DMS79 (cell line): ENCODE results near the gene KRCC1.

ENCODE experiments used
- DNase-seq: peaks from one replicate; lab custom pipeline; 2025; lab: John Stamatoyannopoulos, UW

The KRCC1 gene

DNA sequence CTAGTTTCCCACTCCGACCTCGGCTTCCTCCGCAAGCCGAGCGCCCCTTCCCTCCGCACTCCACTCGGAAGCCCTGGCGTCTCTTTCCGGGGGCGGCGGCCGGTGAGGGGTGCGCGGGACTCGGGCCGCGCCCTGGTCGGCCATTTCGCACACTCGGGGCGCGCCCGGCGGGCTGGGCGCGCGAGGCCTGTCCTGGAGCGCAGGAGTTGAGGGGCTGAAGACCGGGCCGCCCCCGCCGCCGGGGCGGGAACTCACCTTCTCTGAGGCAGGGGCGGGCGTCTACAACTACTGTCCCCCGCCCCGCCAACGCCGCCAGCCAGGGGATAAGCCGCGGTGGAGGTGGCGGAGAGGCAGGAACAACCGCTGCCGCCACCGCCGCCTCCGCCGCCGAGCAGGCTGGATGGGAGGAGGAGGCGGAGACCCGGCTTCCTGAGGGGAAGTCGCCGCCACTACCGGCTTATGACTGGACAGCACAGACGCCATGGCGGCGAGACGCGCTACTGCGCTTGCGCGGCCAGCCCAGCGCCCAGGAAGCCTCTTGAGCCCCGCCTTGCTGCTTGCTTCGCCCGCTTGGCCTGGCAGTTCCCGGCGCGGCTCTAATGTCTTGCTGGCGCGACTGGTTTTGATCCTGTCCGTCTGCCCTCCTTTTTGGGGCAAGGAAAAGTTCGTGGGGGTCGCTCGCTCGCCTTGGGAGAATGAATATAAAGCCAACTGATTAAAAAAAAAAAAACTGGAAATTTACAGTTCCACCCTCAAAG lies at the start of gene KRCC1:
KRCC1 (minus strand) TSS at position 413 of the 758 bp plus-strand sequence. CDS start 27,220 bp downstream, outside the sequence.
- DNase-seq, result peak; percentile 76

DNA sequence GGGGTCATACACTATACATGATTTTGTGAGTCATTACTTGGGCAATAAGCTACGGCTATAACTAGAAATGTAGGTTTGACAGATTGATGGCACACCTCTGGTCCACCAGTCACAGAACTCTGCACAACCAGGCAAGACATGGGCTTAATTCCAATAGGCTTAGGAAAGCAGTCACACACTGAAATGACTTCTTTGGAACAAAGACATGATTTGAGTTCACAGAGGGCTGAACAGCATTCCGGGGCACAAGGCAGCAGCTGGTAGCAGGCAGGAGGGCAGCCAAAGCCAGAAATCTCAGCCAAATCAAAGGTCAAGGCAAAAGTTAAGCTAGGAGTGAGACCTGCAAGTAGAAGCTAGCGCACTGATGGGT lies 44.9 kb upstream of the KRCC1 start:
- DNase-seq, result no peak

DNA sequence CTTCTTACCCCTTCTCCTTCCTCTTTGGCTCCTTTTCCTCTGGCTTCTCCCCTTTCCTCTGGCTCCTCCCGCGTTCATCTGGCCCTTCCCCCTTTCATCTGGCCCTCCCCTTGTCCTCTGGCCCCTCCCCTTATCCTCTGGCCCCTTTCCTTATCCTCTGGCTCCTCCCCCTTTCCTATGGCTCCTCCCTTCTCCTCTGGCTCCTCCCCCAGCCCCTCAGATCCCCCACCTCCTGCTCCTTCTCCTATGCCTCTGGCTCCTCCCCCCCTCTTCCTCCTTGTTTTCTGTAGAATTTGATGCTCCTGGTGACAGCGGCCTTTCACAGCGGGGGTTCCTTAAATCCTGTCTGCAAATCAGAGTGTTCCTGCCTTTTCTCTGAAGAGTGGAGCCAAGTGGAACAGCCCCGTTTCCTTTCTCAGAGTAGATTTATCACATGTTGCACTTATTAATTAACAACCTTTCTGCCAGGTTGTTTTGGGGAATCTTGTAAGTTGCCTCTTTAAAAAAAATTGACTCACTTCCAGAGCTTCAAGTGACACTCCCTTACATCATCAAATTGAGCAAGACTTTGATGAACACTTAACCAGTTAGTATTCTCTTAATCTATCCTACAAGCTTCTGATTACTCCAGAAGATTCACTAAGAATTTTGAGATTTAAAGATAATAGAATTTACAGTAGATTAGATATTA lies 44.4 kb upstream of the KRCC1 start:
- no peak for DNase-seq

DNA sequence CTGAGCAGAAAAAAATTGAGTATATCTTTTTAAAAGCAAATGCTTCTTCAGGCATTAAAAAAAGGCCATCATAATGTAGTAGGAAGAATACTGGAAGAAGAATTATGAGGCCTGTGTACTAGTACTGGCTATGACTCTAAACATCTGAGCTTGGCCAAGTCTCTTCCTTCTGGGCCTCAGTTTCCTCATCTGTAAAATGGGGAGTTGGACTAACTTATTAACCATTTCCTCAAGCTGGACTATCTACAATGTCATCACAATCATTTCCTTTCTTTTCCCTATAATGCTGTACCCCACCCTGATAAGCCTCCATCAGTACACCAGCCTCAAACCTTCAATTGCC lies 42.9 kb upstream of the KRCC1 start:
- no peak for DNase-seq

DNA sequence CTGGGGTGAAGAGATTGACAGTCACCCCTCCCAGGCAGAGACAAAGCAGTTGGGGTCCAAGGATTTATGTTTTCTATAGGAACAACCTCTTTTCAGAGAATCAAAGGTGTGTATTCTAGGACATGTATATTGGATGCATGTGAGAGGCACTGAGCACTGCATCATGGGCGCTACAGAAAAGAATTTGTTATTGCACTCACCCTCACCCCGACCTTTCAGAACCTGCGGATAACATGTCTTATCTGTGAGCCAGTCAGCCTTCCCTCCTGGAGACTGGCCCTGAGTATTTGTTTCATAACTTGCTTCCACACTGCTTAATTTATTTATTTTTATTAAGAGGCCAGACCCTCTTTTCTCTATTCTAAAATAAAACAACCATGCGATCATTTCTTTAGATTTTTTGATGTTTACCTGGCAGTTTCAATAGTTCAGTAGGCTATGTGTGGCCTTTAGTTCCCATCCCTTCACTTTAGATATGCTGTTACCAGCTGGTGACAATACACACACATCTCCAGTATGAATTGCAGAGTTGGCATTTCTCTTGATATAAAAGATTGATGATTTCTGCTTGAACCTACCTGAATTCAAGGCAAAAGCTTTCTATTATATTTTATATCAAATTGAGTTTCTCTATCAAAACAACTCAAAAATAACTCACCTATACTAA lies 42.4 kb upstream of the KRCC1 start:
- DNase-seq, result no peak

DNA sequence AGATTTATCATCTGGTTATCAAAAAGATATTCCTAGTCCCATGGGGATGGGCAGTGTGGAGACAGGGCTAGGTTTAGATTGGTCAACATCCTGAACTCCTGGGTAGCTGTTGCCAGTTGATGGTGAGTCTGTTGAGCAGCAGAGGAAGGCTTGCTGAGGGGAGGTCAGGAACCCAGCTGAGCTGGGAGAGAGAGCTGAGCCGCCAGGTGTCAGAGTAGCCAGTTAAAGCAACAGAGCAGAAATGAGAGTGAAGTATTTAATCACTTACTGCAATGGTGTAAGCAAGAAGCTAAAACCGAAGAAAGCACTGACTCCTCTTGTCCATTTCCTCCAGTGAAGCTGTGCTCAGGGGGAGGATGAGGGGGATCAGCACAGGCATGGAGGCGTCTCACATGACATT lies 41.6 kb upstream of the KRCC1 start:
- DNase-seq, result no peak

DNA sequence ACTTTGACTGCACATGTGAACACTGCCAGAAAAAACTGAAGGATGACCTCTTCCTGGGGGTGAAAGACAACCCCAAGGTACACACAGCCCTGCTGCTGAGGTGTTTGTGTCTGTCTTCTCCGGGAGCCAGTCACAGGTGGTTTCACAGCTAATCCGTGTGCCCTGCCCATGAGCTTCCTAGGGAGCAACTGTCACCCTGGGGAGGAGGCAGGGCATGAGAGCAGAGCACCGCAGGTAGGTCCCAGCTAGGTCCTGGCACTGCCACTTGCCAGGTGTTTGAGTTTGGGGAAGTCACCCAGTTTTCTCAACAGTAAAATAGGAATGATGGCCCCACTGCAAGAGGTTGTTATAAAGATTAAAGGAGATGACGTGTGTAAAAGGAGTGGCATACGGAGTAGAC lies 41.1 kb upstream of the KRCC1 start:
- DNase-seq, result no peak

DNA sequence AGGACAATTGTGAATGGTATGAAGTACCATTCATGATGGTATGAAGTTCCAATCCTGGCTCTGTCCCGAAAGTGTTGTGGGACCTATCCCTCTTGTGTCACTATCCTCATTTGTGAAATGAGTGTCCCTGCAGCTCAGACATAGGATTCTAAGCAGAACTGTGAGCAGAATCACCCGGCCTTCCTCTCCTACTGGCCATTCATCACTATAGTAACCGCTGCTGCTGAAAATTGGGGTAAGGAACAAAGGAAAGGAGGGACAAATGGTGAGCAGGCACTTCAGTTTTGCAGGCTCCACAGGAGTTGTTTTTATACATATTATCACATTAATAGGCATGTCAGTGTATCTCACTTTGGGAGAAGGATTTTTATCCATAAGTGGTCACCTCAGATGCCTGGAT lies 39.4 kb upstream of the KRCC1 start:
- no peak for DNase-seq

DNA sequence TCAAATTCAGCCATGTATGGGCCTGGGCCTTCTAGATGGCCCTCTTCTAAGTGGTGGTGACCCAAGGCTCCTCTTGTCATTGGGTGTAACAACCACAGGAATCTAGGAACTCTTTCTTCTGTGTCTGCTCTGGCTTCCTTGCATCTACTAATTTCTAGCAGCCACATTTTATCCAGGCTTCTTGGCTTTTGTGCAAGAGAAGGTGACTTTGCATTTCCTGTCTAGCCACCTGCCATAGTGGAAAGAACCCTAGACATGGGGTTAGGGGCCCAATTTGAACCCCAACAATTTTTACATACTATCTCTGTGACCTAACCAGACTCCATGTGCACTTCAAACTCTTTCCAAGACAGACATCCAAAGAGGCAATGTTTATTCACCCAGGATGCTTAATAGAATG lies 37.2 kb upstream of the KRCC1 start:
- no peak for DNase-seq

DNA sequence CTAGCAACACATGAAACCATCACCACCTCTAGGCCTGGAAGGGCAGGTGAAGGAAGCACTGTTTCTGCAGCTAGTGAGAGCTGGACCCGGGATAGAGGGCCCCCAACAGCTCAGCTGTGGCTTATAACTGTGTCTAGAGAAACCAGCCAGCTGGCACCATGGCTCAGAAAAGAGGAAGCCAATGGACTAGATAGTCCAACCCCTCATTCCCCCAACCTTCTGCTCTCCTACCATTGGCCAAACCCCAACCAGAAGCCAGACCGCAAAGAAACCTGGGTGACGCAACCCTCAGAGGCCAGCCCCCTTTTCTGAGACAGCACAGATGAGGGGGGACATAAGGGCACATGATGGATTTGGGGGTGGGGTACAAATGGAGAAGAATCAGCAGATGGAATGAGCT lies 36.4 kb upstream of the KRCC1 start:
- no peak for DNase-seq

DNA sequence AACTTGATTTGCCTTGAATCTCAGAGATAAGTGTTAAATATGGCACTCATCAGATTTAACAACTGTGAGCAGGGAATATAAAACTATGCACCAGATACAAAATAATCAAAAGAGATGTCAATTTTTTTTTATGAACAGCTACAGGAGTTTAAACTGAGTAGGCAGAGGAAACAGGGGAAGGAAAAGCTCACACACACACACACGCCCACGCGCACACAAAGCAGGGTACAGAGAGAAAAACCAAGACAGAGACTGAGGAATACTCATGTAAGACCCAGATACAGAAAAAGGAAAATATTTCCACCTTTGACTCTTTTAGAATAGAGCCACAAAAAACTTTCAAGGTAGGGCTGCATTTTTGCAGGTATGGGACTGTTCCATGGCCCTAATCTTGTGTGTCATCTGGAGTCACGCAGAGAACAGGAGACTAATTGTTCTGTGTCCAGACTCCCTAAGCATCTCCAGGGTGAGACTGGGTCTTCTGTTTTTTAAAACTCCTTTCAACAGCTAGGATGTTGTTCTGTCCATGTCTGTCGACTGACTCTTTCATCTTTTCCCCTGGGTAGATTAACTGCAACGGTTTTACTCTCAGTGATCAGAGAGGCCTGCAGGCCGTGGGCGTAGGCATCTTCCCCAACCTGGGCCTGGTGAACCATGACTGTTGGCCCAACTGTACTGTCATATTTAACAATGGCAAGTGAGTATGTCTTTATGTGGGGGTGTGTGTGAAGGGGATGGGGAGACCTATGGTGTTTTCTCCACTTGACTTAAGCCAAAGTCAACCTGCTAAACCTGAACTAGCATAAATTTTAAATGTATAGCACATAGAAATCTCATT lies 35.1 kb upstream of the KRCC1 start:
- no peak for DNase-seq

DNA sequence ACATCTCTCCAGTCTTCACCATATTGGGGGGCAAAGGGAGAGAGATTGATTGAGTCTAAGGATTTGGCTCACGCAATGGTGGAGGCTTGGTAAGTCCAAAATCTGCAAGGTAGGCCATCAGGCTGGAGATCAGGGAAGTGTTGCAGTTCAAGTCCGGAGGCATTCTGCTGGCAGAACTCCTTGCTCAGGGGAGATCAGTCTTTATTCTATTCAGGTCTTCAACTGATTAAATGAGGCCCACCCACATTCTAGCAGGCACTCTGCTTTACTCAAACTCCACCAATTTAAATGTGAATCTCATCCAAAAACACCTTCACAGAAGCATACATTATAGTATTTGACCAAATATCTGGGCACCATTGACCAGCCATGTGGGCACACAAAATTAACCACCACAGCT lies 33.4 kb upstream of the KRCC1 start:
- DNase-seq, result no peak

DNA sequence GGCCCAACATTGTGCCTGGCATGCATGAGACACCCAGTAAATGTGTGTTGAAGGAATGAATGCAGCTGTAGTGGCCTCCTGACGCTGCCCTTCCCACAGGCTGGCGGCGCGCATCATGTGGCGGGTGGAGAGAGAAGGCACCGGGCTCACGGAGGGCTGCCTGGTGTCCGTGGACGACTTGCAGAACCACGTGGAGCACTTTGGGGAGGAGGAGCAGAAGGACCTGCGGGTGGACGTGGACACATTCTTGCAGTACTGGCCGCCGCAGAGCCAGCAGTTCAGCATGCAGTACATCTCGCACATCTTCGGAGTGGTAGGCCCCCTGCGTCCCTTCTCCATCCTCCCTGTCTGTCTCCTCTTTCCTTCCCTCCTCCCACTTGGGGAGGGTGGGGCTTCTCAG lies 32.2 kb upstream of the KRCC1 start:
- DNase-seq, result no peak

DNA sequence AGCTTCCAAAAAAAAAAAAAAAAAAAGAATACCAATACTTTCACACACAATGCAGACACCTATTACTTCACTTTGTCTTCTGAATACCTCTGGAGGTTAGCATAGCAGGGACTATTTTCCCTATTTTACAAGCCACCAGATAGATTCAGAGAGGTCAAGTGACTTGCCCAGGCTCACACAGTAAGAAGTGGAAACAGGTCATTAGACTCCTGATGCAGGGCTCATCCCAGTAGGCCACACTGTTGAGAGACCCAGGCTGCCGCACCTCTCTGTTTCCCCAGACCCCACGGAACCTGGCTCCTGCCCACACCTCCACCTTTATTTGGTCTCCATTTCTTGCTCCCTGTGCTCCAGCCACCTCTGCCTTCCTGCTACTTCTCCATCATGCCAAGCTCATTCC lies 31.5 kb upstream of the KRCC1 start:
- DNase-seq, result no peak

DNA sequence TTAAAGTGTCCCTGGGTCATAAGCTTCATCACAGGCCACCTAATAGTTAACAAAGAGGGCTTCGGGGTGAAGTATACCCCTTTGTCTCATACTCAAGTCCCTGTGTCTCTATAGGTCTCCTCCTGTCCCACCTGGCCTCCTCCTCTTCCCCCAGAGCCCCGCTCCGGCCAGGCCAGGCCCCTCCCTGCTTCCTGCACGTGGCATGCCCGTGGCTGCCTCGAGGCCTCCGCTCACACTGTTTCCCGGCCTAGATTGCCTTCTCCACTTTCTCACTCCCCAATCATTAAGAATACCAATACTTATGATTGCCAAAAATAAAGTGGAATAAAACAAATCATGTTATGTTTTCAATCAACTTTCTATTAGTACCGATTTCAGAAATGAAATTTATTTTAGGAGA lies 30.8 kb upstream of the KRCC1 start:
- DNase-seq, result no peak

DNA sequence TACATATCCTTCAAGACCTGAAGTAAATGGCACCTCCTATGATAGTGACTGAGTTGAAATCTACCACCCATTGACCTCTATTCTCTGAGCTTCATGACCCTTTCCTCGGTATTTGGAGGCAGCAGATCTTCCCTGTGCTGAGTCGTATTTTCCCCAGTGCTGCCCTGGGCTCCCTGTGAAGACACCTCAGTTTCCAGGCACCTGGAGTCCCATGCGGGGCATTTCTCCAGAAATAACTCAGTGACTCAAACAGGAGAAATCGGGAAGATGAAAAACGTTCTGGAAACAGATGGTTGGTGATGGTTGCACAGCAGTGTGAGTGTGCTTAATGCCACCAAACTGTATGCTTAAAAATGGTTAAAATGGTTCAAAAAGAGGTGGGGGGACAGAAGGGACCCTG lies 30.0 kb upstream of the KRCC1 start:
- DNase-seq, result no peak

DNA sequence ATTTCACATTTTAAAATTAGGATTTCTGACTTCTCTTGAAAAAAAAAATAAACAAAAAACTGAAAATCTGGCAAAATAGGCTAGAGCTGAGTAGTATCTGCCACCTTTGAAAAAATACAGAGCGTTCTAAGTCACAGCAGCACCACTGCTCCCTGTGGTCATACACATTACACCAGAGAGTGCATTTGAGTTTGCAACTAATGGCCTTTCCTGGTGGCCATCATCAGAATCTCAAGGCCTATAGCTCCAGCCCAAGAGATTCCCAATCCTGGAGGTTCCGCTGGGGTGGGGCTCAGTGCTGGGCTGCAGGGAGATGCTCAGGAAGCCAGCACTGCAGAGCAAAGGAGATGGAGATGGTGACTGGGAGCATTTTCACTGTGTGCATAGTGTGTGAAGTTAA lies 29.5 kb upstream of the KRCC1 start:
- no peak for DNase-seq

DNA sequence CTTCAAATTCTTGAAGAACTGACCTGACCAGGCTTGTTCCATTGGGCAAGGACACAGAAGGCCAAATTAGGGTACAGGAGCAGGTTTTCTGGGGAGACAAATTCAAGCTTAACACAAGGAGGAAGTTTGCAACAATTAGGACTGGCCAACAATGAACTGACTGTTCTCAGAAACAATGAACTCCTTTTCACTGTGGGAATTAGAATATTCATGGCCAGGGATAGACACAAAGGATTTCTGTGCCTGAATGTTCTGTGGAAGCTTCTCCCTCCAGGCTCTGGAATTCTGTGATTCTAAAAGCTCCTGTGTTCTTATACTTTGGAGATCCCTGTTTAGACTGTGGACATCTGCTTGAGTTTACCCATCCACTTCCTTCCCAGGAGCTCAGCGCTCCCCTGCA lies 27.2 kb upstream of the KRCC1 start:
- DNase-seq, result no peak

DNA sequence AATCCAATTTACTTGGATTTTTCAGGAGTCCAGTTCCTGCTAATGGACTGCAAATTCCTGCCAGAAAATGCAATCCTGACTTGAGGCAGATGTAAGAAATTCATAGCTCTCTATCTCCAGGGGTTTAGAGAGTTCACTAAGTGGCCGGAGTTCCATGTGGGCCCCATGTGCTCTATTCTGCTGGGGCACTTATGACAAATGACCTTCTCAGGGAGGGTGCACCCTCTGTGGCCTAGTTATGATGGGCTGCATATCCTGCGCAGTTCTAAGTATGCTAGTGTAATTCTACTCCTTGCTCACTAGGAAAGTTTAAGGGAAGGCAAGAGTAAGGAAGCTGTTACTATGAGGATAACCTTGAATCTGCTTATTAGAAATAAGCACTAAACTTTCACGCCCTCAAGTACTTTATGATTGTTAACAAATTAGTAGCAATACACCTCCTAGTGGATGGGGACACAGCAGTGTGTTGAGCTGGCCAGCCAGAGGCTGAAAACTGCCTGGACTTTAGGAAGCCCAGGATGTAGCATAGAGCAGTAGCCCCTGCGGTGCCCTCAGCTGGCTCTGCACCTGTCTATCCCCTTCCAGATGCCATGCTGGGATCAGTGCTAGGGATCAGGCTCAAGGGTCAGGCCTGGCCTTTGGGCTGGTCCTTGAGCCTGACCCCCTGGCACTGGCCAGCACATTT lies 26.5 kb upstream of the KRCC1 start:
- DNase-seq, result no peak

DNA sequence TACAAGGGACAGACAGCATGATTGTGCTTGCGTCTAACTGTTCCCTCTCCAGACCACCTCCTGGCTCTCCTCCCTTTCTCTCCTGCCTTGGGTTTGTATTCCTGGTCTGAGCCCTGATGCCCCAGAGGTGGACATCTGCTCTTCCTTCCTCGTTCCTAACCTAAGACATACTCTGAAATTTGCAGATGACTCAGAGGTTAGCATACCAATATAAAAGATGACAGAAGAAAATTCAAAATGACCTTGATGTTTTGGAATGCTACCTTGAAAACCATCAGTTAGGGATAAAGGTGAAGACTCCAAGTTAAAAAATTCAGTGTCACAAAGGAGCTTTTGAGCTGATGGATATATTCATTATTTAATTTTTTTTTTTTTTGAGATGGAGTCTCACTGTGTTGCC lies 25.0 kb upstream of the KRCC1 start:
- no peak for DNase-seq

DNA sequence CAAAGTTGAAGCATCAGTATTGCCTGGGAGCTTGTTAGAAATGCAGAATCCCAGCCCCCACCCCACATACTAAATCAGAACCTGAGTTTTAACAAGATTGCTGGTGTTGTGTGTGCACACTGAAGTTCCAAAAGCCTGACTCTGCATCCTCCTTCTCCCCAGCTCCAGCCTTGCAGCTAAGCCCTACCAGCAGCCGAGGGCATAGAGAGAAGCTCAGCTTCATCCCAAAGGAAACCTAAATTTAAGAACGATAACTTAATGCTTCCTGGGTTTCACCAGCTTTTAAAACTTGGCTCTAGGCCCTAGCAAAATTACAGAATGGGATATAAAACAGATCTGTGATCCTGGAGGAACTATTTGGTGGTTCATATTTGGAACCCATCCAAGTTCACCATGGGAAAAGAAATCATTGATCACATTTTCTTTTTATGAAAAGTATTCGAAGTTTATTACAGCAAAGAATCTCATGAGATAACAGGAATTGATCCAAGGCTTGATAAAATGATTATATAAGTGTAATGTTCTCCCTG lies 23.1 kb upstream of the KRCC1 start:
- no peak for DNase-seq

DNA sequence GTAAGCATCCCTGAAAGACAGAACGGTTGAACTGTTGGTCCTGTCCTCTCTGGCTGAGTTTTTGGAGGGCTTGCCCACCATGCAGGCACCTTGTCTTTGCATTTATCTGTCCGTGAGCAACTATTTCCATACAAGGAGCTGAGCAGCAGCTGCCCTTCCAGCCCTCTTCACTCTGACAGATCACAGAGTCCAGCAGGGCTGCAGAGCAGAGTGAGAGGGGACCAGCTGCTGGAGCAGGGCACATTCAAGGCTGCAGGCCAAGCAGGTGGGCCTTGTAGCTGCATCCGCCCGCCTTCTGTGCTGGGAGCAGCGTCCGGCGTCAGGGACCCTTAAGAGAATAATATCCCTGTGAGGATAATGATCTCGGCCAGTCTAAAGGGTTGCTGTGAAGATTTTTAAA lies 21.5 kb upstream of the KRCC1 start:
- DNase-seq, result no peak
